Measurements from ENCODE around the gene SP140L.

The SP140L gene

DNA sequence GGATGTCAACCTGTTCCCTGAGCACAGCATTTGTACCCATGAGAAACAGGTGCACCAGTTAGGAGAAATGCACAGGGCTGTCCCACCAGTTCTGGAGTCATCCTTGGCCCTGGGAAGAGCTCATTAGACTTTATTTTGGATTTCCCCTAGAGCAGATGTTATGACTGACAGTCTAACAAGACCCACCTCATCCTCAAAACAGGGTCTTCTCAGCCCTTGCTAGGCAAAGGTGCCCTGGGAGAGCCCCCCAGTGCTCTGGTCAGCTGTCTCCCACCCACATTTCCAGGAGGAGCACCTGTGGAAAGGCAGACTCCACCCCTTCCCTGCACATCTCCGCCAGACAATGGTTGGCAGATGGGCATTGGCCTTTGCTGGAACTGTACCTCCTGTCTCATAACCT, 83.3 kb downstream of the SP140L start:
- TF ChIP-seq TAF1 (IDR thresholded peaks at IDR 0.05; ENCODE audit: borderline replicate concordance, insufficient read depth, low read length) (no peak), REST (IDR thresholded peaks at IDR 0.05; ENCODE audit: insufficient read depth in 1 of 2, low read depth in 2 of 2, low read length in 2 of 2) (no peak), SIN3A (IDR thresholded peaks at IDR 0.05; ENCODE audit: borderline replicate concordance, insufficient read depth, low read length) (no peak), POLR2AphosphoS5 (IDR thresholded peaks at IDR 0.05; ENCODE audit: low read depth, low read length) (no peak), FOXP2 (optimal IDR thresholded peaks at IDR 0.05; ENCODE audit: borderline replicate concordance, extremely low read depth, extremely low read length, insufficient read depth) (no peak)

DNA sequence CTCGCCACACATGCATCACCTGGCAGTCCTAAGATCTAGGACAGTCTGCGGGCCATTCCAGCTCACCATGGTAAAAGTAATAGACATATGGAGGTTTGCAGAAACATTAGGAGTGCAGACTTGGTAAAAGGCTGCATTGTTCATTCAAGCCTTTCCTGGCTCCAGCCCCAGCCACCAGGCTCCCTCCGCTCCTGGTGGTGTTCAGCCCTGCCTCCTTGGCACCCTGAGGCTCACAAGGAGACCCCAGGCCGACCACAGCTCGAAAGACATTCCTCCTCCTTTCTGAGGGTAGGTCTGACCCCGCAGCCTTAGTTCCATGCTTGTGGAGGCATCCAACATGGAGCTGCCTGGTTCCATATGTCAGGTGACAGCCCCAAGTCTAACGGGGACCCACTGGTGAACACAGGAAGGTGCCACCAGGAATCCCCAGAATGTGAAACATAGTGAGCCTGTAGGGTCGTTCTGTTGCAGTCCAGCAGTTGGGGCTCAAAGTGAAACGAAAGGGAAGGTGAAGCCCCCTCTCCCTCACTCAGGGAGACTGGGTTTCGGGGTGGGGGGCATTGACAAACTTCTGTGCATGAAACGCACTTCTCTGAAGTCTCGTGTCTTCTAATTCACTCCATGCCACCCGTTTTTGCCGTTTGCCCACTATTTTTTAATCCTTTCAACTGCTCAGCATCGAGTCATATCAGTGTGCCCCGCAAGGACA, 84.0 kb downstream of the SP140L start:
- TF ChIP-seq SIN3A (IDR thresholded peaks at IDR 0.05; ENCODE audit: borderline replicate concordance, insufficient read depth, low read length) (no peak), POLR2AphosphoS5 (IDR thresholded peaks at IDR 0.05; ENCODE audit: low read depth, low read length) (no peak)

DNA sequence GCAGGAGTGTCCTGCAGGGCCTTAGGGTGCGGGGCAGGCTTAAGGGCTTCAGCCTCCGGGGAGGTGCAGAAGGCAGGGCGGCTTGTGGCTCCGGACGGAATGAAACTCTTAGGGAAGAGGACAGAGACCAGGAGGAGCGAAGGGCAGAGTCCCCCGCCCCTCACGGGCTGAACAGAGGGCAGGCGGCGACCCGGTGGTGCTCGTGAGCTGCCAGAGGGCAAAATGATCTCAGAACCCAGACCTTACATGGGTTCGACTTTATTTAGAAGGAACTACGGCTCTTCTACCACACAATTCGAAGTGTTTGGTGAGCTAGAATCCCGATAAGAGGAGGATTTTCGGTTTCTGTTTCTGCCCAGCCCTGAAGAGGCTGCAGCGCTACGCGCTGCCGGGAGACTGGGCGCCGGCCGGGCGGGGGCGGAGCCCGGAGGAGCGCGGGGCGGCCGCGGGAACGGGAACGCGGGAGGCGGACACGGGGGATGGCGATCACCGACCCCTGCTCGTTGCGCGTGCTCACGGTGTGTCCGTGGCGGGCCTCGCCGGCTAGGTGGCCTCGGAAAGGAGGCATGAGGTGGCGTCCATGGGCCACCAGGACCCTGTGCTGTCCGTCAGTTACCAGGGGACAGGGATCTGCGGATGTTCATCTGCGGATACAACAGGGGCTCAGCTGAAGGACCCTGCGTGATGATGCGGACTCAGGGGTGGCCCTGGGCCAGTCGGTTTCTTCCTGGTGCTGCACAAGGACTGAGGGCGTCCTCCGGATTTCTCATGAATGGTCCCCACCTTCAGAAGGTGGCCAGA, 84.8 kb downstream of the SP140L start:
- TF ChIP-seq SIN3A (IDR thresholded peaks at IDR 0.05; ENCODE audit: borderline replicate concordance, insufficient read depth, low read length): no peak
- no peak for TF ChIP-seq REST (IDR thresholded peaks at IDR 0.05; ENCODE audit: insufficient read depth in 1 of 2, low read depth in 2 of 2, low read length in 2 of 2)
- TF ChIP-seq TAF1 (IDR thresholded peaks at IDR 0.05; ENCODE audit: borderline replicate concordance, insufficient read depth, low read length): no peak
- no peak for TF ChIP-seq FOXP2 (optimal IDR thresholded peaks at IDR 0.05; ENCODE audit: borderline replicate concordance, extremely low read depth, extremely low read length, insufficient read depth)
- TF ChIP-seq POLR2AphosphoS5 (IDR thresholded peaks at IDR 0.05; ENCODE audit: low read depth, low read length): no peak

GRCh38 chr2:230412371-230412711, 85.3 kb downstream of the SP140L start:
- no peak for TF ChIP-seq SIN3A (IDR thresholded peaks at IDR 0.05; ENCODE audit: borderline replicate concordance, insufficient read depth, low read length)
- no peak for TF ChIP-seq REST (IDR thresholded peaks at IDR 0.05; ENCODE audit: insufficient read depth in 1 of 2, low read depth in 2 of 2, low read length in 2 of 2)
- TF ChIP-seq POLR2AphosphoS5 (IDR thresholded peaks at IDR 0.05; ENCODE audit: low read depth, low read length): no peak
- no peak for TF ChIP-seq TAF1 (IDR thresholded peaks at IDR 0.05; ENCODE audit: borderline replicate concordance, insufficient read depth, low read length)

DNA sequence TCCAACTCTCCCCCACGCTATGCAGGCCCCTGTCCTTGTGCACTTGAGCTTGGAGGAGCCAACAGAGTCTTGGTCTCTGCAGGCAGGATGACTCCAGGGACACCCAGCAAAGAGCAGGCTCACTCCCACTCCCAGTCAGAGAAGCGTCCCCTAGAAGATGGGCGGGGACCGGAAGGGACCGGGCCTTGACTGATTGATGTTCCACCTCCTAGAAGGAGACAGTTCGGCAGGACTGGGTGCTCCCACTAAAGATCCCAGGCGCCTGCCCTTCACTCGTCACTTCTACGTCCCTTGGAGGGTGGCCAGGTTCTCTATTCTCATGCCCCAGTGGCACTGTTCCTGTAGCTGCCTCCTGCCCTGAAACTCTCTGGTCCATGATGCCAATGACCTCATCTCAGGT, 85.9 kb downstream of the SP140L start:
- TF ChIP-seq REST (IDR thresholded peaks at IDR 0.05; ENCODE audit: insufficient read depth in 1 of 2, low read depth in 2 of 2, low read length in 2 of 2) (no peak), POLR2AphosphoS5 (IDR thresholded peaks at IDR 0.05; ENCODE audit: low read depth, low read length) (no peak), TAF1 (IDR thresholded peaks at IDR 0.05; ENCODE audit: borderline replicate concordance, insufficient read depth, low read length) (no peak)

All from PFSK-1 (cell line).